SK-N-SH treated with all-trans-retinoic acid at 6 μM for 48 hours (cell line): ENCODE measurements around the gene ANK3.

Experiments used
- GLIS3 ChIP-seq: fragments of 250-450 bp; sonication (Bioruptor Pico); IDR thresholded peaks from 2 replicates; pipeline ENCODE4 v1.5.0; 2020; ENCODE audit warnings: mild to moderate bottlenecking, moderate library complexity
- TF ChIP-seq, protein P1 (sequence below): fragments of 250-450 bp; sonication (Bioruptor Pico); IDR thresholded peaks from 2 replicates; pipeline ENCODE4 v1.5.0; 2020; ENCODE audit warnings: mild to moderate bottlenecking, moderate library complexity

DNA sequence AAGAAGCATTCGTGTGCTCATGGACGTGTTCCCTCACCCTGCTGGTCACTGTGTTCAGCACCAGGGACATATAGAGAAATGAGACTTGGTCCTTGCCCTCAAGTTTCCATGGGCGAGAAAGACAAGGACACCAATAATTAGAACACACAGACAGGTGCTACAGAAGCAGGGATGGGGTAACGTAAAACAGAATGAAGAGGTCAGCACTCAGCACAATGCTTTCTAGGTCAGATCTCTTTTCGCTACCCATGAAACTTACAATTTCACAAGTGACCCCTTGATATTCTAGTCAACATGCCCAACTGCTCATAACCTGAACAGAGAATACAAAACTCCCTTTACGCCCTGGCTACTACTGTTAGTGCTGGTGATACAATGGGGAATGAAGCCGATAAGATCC is 6.0 kb upstream of the ANK3 start:
- TF ChIP-seq GLIS3 (CRISPR knock-in tag), result no peak
- TF ChIP-seq, protein P1, sequence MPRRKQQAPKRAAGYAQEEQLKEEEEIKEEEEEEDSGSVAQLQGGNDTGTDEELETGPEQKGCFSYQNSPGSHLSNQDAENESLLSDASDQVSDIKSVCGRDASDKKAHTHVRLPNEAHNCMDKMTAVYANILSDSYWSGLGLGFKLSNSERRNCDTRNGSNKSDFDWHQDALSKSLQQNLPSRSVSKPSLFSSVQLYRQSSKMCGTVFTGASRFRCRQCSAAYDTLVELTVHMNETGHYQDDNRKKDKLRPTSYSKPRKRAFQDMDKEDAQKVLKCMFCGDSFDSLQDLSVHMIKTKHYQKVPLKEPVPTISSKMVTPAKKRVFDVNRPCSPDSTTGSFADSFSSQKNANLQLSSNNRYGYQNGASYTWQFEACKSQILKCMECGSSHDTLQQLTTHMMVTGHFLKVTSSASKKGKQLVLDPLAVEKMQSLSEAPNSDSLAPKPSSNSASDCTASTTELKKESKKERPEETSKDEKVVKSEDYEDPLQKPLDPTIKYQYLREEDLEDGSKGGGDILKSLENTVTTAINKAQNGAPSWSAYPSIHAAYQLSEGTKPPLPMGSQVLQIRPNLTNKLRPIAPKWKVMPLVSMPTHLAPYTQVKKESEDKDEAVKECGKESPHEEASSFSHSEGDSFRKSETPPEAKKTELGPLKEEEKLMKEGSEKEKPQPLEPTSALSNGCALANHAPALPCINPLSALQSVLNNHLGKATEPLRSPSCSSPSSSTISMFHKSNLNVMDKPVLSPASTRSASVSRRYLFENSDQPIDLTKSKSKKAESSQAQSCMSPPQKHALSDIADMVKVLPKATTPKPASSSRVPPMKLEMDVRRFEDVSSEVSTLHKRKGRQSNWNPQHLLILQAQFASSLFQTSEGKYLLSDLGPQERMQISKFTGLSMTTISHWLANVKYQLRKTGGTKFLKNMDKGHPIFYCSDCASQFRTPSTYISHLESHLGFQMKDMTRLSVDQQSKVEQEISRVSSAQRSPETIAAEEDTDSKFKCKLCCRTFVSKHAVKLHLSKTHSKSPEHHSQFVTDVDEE (CRISPR knock-in tag), result no peak
